NCI-H446 treated with DMSO at 0.1 percent for 48 hours (cell line): ENCODE measurements around the gene DLX6.
A peak's percentile ranks its signal among the peaks of the same experiment; 100 is the strongest.

ENCODE experiments used
- DNase-seq: peaks from one replicate; lab custom pipeline; 2025; lab: John Stamatoyannopoulos, UW

DLX6 gene

GRCh38 chr7:97005183-97006054 is at the start of gene DLX6:
DLX6 (plus strand) TSS chr7:97005553; CDS start chr7:97005978, 425 bp downstream.
- peak; percentile 81 for DNase-seq

GRCh38 chr7:96959135-96959534 is 46.2 kb upstream of the DLX6 start:
- no peak for DNase-seq

GRCh38 chr7:96962221-96962885 is 43.0 kb upstream of the DLX6 start:
- DNase-seq, result no peak

GRCh38 chr7:96968981-96969380 is 36.4 kb upstream of the DLX6 start:
- no peak for DNase-seq

- DNase-seq, result no peak
These were observed 34.6 kb upstream of the DLX6 start for GRCh38 chr7:96970739-96971138.

GRCh38 chr7:96973986-96974385 is 31.4 kb upstream of the DLX6 start:
- DNase-seq, result no peak

GRCh38 chr7:96976106-96976505 is 29.2 kb upstream of the DLX6 start:
- DNase-seq, result no peak

GRCh38 chr7:96977445-96977844 is 27.9 kb upstream of the DLX6 start:
- no peak for DNase-seq

- no peak for DNase-seq
These were observed 25.6 kb upstream of the DLX6 start for GRCh38 chr7:96979551-96980276.

GRCh38 chr7:96982586-96982985 is 22.8 kb upstream of the DLX6 start:
- DNase-seq, result no peak

- DNase-seq, result no peak
These were observed 19.4 kb upstream of the DLX6 start for GRCh38 chr7:96985992-96986391.

GRCh38 chr7:96986901-96987300 is 18.5 kb upstream of the DLX6 start:
- DNase-seq, result no peak

- DNase-seq, result no peak
These were observed 17.6 kb upstream of the DLX6 start for GRCh38 chr7:96987719-96988118.

GRCh38 chr7:96989241-96989858 is 16.0 kb upstream of the DLX6 start:
- no peak for DNase-seq

GRCh38 chr7:96989859-96990317 is 15.5 kb upstream of the DLX6 start:
- no peak for DNase-seq

- DNase-seq, result no peak
These were observed 13.7 kb upstream of the DLX6 start for GRCh38 chr7:96991546-96992191.

GRCh38 chr7:96992192-96993005 is 13.0 kb upstream of the DLX6 start:
- no peak for DNase-seq

GRCh38 chr7:96993094-96993865 is 12.1 kb upstream of the DLX6 start:
- DNase-seq, result no peak

- DNase-seq, result no peak
These were observed 11.4 kb upstream of the DLX6 start for GRCh38 chr7:96993980-96994379.
